Nephron (organoid): Measurements from ENCODE around the gene TRPC5OS.

ENCODE experiments used
- H3K27ac Mint-ChIP-seq, 3 experiments: 2 replicates each; pipeline ENCODE4 v1.8.0; 2020; ENCODE audit warnings: mixed read lengths in 3 of 3, mild to moderate bottlenecking in 2 of 3, moderate library complexity in 1 of 3
- H3K27me3 Mint-ChIP-seq: 2 replicates; pipeline ENCODE4 v1.8.0; 2021; ENCODE audit warnings: low read depth, mild to moderate bottlenecking, moderate library complexity, mixed read lengths
- H3K36me3 Mint-ChIP-seq: 2 replicates; pipeline ENCODE4 v1.8.0; 2020; ENCODE audit warnings: low read depth, mixed read lengths
- H3K4me1 Mint-ChIP-seq: 2 replicates; pipeline ENCODE4 v1.8.0; 2020; ENCODE audit warnings: mixed read lengths
- H3K4me3 Mint-ChIP-seq, 3 experiments: 2 replicates each; pipeline ENCODE4 v1.8.0; 2020; ENCODE audit warnings: mild to moderate bottlenecking in 3 of 3, mixed read lengths in 3 of 3, moderate library complexity in 2 of 3
- H3K9me3 Mint-ChIP-seq: 2 replicates; pipeline ENCODE4 v1.8.0; 2020; ENCODE audit warnings: mixed read lengths
- TF ChIP-seq, protein P1 (sequence below), 3 experiments: fragments of 200-600 bp; sonication (generic); IDR thresholded peaks; one replicate each; pipeline ENCODE4 v1.5.0; 2021; ENCODE audit warnings: antibody characterized with exemption in 3 of 3; ENCODE audit not compliant: unreplicated experiment in 3 of 3

Gene TRPC5OS

DNA sequence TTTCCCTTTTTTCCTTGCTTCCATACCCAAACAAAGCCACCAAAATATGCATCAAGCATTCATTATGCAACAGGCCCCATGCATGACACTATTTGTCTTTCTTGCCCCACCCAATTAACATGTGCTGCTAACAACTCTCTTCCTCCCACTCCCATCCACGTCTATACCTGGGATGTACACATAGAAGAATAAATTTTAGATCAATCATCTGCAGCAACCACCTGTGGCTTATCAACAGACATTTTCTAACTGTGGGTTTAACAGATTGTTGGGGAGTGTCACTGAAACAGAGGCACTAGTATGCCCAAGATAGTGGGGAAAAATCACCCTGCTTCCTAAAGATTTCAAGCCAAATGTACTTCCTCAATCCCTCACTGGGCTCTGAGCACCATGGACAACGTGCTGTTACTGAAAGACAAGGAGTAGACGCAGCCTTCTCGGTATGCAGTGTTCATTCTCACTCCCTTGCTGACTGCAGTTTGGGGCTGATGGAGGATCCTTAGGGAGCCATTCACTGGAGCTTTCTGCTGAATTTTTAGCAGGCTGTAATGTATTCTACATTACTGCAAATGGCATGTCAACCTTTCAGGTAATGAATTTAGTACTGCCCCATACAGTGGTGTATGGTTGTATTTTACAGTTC lies 28.4 kb upstream of the TRPC5OS start:
- Mint-ChIP-seq H3K4me3 (no peak overlapping the region), H3K27me3 (peaks cover 4% of the 10 kb centered on the region), H3K4me1 (peaks cover 17% of the 10 kb centered on the region)

DNA sequence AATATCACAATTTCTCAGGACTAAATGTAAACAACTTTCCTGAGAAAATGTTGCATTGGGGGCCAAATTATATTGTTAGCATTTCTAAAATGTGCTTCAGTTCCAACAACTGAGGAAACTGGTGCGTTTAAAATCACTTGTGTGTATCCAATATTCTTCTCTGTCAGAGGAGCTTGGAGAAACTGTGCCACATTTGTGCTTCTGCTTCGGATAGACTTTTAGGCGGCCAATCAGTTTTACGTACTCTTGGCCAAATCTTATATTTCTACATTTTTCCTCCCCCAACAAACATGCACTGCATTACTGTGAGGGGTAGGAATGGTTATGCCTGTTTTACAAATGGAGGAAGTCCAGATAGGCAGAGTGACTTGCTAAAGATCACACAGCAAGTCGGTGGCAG lies 27.4 kb upstream of the TRPC5OS start:
- Mint-ChIP-seq H3K4me1 (peaks cover 10% of the 10 kb centered on the region), H3K27me3 (peaks cover 4% of the 10 kb centered on the region), H3K9me3 (no peaks in the 10 kb centered on the region), H3K27ac (no peak overlapping the region), H3K36me3 (no peaks in the 10 kb centered on the region), H3K4me3 (no peak overlapping the region)
- TF ChIP-seq, protein P1, sequence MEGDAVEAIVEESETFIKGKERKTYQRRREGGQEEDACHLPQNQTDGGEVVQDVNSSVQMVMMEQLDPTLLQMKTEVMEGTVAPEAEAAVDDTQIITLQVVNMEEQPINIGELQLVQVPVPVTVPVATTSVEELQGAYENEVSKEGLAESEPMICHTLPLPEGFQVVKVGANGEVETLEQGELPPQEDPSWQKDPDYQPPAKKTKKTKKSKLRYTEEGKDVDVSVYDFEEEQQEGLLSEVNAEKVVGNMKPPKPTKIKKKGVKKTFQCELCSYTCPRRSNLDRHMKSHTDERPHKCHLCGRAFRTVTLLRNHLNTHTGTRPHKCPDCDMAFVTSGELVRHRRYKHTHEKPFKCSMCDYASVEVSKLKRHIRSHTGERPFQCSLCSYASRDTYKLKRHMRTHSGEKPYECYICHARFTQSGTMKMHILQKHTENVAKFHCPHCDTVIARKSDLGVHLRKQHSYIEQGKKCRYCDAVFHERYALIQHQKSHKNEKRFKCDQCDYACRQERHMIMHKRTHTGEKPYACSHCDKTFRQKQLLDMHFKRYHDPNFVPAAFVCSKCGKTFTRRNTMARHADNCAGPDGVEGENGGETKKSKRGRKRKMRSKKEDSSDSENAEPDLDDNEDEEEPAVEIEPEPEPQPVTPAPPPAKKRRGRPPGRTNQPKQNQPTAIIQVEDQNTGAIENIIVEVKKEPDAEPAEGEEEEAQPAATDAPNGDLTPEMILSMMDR (IDR thresholded peaks at IDR 0.05; ENCODE audit: unreplicated experiment in 3 of 3), result no peak

More for the DNA sequence above, 28.4 kb upstream of the TRPC5OS start:
- TF ChIP-seq, protein P1 (IDR thresholded peaks at IDR 0.05; ENCODE audit: unreplicated experiment in 3 of 3), result no peak
- H3K36me3 Mint-ChIP-seq, result no peaks in the 10 kb centered on the region
- H3K27ac Mint-ChIP-seq, result no peak overlapping the region
- H3K9me3 Mint-ChIP-seq, result no peaks in the 10 kb centered on the region

DNA sequence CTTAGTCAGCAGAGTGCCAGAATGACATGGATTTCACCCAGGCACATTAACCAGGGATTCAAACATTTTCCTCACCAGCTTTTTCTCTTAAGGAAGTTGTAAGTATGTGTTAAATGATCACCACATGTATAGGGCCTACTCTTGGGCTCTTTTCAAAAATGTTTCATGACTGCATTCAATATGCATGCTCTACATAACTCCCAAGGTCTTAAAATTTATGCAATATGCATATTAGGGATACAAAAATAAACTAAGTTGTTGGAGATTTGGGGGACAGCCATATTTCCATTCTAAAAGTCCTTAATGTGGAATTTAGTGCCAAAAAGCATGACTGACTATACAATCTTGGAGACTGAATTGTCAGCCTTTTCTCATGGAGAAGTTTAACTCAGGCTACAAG lies 25.0 kb upstream of the TRPC5OS start:
- Mint-ChIP-seq H3K4me3 (no peak overlapping the region), H3K27me3 (peaks cover 4% of the 10 kb centered on the region)
- TF ChIP-seq, protein P1 (IDR thresholded peaks at IDR 0.05; ENCODE audit: unreplicated experiment in 3 of 3), result no peak

DNA sequence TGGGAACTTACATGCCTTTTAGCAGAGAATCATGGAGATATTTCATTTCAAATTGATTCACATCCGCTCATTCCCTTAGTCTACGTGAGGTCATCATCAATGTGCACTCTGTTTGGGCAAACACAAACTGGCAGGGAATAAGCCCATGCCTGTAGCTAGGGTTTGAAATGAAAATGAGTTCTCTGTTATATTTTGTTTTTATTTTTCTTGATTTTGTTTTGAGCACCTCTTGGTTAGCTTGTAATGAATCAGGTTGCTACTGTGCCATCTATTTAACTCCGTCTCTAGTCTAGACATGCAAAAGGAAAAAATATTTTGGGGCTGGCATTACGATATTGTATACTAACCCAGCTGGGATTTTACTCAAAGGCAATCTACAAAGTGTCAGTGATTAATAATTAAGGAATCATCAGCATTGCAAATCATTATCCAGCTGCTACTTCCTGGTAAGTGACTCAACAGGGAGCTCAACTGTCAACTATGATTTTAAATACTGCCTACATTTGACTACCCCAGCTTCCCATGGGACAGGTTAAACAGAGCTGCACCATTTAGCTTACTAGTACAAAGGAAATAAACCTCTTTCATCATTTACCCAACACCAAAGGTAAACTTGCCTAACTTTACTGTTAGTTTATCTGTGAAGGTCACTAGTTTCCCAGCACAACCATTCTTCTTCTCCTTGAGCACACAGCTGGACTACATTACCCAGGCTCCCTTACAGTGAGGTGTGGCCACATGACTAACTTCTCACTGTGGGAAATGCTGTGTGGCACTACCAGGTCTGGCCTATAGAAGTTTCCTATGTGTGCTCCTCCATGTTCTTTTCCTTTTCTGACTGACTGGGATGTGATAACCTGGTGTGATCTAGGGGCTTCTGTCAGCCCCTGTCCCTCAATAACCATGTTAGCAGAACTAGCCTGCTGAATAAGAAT lies 21.2 kb upstream of the TRPC5OS start:
- Mint-ChIP-seq H3K27ac (peak overlapping the region; percentile 2 to 84 (median 81)), H3K9me3 (no peaks in the 10 kb centered on the region), H3K4me3 (no peak overlapping the region), H3K4me1 (peaks cover 12% of the 10 kb centered on the region), H3K27me3 (no peaks in the 10 kb centered on the region), H3K36me3 (no peaks in the 10 kb centered on the region)
- TF ChIP-seq, protein P1 (IDR thresholded peaks at IDR 0.05; ENCODE audit: unreplicated experiment in 3 of 3), result no peak

More for the DNA sequence above, 25.0 kb upstream of the TRPC5OS start:
- Mint-ChIP-seq H3K27ac (no peak overlapping the region), H3K36me3 (no peaks in the 10 kb centered on the region), H3K9me3 (no peaks in the 10 kb centered on the region), H3K4me1 (peaks cover 5% of the 10 kb centered on the region)

DNA sequence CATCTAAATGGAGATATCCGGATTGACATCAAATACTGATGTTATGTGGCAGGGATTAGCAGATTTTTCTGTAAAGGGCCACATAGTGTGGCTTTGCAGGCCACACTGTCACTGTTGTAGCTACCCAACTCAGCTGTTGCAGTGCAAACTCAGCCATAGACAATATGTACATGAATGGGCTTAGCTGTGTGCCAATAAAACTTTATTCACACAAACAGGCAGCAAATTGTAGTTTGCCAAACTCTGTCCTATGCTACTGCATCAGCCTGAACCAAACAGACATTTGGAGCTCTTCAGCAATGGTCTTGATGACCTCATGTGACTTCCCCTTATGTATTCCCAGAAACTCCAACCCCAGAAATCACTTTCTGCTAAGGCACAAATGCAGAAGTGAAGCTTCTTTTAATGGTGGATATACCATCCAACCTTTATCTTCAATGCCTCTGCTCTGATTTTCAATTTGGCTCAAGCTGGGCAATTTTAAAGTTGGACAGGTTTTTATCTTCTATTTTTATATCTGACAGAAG lies 18.4 kb upstream of the TRPC5OS start:
- no peaks in the 10 kb centered on the region for H3K27me3 Mint-ChIP-seq
- TF ChIP-seq, protein P1 (IDR thresholded peaks at IDR 0.05; ENCODE audit: unreplicated experiment in 3 of 3), result no peak
- no peak overlapping the region for H3K4me3 Mint-ChIP-seq
- H3K36me3 Mint-ChIP-seq, result no peaks in the 10 kb centered on the region
- no peaks in the 10 kb centered on the region for H3K9me3 Mint-ChIP-seq
- peak overlapping the region in 1 of 3 experiments; percentile 91 for H3K27ac Mint-ChIP-seq
- H3K4me1 Mint-ChIP-seq, result peaks cover 15% of the 10 kb centered on the region
